ENCODE data around the gene FLAD1. TPM values are rescaled to one million over a fixed set of nuclear protein-coding genes. Genes with fewer than 3 reads are reported as not detected.

Gene FLAD1
- total and polyA plus RNA-seq, 7 donors: 17.5 to 36.5 (median 22.8) TPM

GRCh38 chr1:155024315-155024714, 41.2 kb downstream of the FLAD1 start:
- Histone ChIP-seq H3K9me3 (no peaks in the 10 kb centered on the region), H3K27ac (no peak overlapping the region), H3K4me1 (no peaks in the 10 kb centered on the region), H3K36me3 (no peaks in the 10 kb centered on the region), H3K27me3 (no peaks in the 10 kb centered on the region), H3K4me3 (no peak overlapping the region)
- DNase-seq: no peak
- intact Hi-C loops (cut with DNase I): no loop called here
- TF ChIP-seq CTCF (IDR thresholded peaks at IDR 0.05) (no peak), POLR2AphosphoS5 (IDR thresholded peaks at IDR 0.05) (no peak), EP300 (IDR thresholded peaks at IDR 0.05) (no peak), POLR2A (IDR thresholded peaks at IDR 0.05) (no peak)
- WGBS, 2 donors: 88 to 95% methylated on average over 9 of the region's 9 CpGs

- TF ChIP-seq CTCF (IDR thresholded peaks at IDR 0.05): no peak
- Histone ChIP-seq H3K36me3 (no peaks in the 10 kb centered on the region), H3K9me3 (no peaks in the 10 kb centered on the region), H3K4me1 (no peaks in the 10 kb centered on the region), H3K27me3 (no peaks in the 10 kb centered on the region), H3K4me3 (no peak overlapping the region), H3K27ac (no peak overlapping the region)
- no peak for DNase-seq
- 84 to 85% methylated on average over 9 of the region's 9 CpGs for WGBS, 2 donors
- intact Hi-C loops (cut with DNase I): no loop called here
These were observed 43.0 kb downstream of the FLAD1 start for GRCh38 chr1:155026154-155026553.

DNA sequence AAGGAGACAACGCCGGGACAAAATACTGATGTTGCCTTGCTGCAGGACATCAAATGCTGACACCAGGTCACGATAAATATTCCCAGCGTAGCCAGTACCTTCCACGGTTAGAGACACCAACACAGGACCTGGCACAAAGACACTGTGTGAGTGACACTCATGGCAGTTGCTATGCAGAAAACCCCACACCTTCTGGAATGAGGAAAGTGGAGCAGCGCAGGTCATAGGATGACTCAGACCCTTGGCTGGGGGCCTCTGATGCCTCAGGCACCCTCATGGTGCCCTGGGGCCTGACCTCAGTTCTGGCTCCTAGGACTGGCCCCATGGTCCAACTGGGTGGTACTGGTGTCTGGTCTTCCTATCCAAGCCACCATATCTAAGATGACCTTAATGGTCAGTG, 43.4 kb downstream of the FLAD1 start:
- 91 to 93% methylated on average over 6 of the region's 6 CpGs for WGBS, 2 donors
- no peaks in the 10 kb centered on the region for H3K4me1 ChIP-seq
- DNase-seq: no peak
- no peaks in the 10 kb centered on the region for H3K36me3 ChIP-seq
- no peak overlapping the region for H3K27ac ChIP-seq
- H3K27me3 ChIP-seq: no peaks in the 10 kb centered on the region
- H3K4me3 ChIP-seq: no peak overlapping the region
- H3K9me3 ChIP-seq: no peaks in the 10 kb centered on the region
- TF ChIP-seq POLR2A (IDR thresholded peaks at IDR 0.05) (no peak), POLR2AphosphoS5 (IDR thresholded peaks at IDR 0.05) (no peak)
- intact Hi-C loops (cut with DNase I): no loop called here

DNA sequence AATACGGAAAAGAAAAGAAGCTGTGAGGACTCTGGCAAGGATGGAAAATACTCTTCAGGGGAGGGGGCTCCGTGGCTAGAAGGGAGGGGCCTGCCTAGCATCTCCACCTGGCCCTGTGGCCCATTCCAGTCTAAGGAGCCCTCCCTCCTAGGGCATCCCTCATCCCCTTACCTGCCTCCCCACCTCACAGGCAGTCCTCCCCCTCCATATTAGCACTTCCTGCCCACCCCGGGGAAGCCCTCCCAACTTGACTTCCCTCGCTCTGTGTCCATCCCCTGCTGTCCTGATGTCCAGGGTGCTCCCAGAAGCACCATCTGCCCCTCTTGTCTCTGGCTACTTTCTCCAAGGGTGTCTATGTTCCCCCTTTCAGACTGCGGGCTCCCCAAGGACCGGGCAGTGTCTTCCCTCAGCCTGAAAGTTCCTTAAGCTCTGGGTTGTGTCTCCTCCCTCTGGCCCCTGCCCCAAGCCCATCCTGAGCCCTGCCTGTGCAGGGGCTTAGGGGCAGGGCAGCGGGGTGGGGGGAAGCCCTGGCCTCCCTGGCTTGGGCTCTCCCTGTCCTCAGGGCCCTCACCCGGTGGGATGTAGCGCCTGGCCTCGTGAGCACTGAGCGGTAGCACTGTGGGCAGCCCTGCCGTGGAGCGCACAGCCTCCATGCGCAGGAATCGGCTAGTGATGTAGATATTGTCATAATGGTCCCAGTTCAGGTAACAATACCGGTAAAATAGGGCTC, 46.5 kb downstream of the FLAD1 start:
- 87 to 88% methylated on average over 16 of the region's 16 CpGs for WGBS, 2 donors
- no peak for DNase-seq
- Histone ChIP-seq H3K27ac (no peak overlapping the region), H3K36me3 (no peaks in the 10 kb centered on the region), H3K4me3 (no peak overlapping the region), H3K9me3 (no peaks in the 10 kb centered on the region), H3K4me1 (no peaks in the 10 kb centered on the region), H3K27me3 (no peaks in the 10 kb centered on the region)
- no peak for TF ChIP-seq POLR2AphosphoS5 (IDR thresholded peaks at IDR 0.05)
- TF ChIP-seq CTCF (IDR thresholded peaks at IDR 0.05): no peak
- no peak for TF ChIP-seq POLR2A (IDR thresholded peaks at IDR 0.05)
- TF ChIP-seq EP300 (IDR thresholded peaks at IDR 0.05): no peak
- intact Hi-C loops (cut with DNase I): no loop called here

DNA sequence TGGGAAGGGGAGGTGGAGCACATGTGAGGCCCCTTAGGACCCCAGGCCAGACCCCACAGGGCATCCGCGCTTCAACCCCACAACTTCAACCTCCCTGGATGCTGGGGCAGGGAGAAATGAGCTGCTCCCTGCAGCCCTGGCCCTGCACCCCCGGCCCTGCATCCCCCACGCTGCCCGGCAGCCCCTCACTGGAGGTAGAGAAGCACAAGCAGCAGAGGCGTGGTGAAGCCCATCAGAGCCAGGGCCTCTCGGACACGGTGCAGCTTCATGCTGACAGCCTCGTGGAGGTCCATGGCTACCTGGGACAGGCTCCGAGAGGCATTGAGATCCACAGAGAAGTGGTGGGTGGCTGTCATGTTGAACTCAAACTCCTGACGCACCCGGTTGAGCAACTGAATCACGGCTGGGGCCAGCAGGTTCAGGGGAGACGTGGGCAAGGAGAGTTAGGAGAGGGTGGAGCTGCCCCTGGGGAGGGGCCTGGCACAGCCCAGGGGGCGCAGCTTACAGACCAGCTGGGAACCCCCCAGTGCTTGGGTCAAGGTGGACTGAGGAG, 47.2 kb downstream of the FLAD1 start:
- no peak overlapping the region for H3K4me3 ChIP-seq
- 90% methylated on average over 15 of the region's 15 CpGs for WGBS, 2 donors
- H3K27me3 ChIP-seq: no peaks in the 10 kb centered on the region
- TF ChIP-seq POLR2AphosphoS5 (IDR thresholded peaks at IDR 0.05): no peak
- H3K36me3 ChIP-seq: no peaks in the 10 kb centered on the region
- no peak overlapping the region for H3K27ac ChIP-seq
- H3K4me1 ChIP-seq: no peaks in the 10 kb centered on the region
- H3K9me3 ChIP-seq: no peaks in the 10 kb centered on the region
- DNase-seq: no peak
- intact Hi-C loops (cut with DNase I): no loop called here

DNA sequence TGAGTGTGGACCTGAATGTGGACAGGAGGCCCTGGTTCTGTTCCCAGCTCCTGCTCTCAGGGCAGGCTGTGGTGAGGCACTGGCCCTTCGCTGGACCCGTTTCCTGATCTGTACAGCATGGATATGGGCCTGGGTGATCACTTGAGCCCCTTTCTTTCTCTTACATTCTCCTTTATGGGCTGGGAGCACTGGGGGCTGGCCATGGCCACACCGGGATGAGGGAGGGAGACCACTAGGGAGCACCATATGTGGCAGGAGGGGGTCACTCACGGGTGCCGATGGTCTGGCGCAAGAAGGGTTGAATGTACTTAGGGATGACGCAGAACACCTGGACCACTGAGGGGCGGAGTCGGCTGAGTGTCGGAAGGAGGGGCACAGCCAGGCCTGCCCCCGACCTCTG, 47.8 kb downstream of the FLAD1 start:
- no peak for TF ChIP-seq POLR2A (IDR thresholded peaks at IDR 0.05)
- TF ChIP-seq CTCF (IDR thresholded peaks at IDR 0.05): no peak
- no peak for TF ChIP-seq EP300 (IDR thresholded peaks at IDR 0.05)
- TF ChIP-seq POLR2AphosphoS5 (IDR thresholded peaks at IDR 0.05): no peak
- 84 to 90% methylated on average over 11 of the region's 11 CpGs for WGBS, 2 donors
- no peaks in the 10 kb centered on the region for H3K9me3 ChIP-seq
- intact Hi-C loops (cut with DNase I): no loop called here
- no peaks in the 10 kb centered on the region for H3K27me3 ChIP-seq
- H3K4me3 ChIP-seq: no peak overlapping the region
- no peak overlapping the region for H3K27ac ChIP-seq
- DNase-seq: no peak
- H3K36me3 ChIP-seq: no peaks in the 10 kb centered on the region
- H3K4me1 ChIP-seq: no peaks in the 10 kb centered on the region
